ENCODE data around the gene ARID1B.

DNA sequence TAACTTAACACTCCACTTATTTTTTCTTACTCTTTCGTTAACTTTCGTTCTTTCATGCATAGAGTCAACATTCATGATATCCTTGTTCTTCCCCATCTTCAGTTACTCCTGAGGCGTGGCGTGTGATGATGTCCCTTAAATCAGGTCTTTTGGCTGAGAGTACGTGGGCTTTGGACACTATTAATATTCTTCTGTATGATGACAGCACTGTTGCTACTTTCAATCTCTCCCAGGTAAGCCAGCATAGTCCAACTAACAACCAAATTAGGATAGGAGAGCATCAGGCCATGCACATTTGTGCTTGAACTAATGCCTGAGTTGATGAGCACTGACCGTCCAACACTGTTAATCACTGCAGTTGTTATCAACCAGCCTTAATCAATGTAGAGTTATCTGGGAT lies 426.6 kb downstream of the ARID1B start:
- TF ChIP-seq MYBL2 (CRISPR knock-in tag; IDR thresholded peaks at IDR 0.05) (no peak), ZNF121 (CRISPR knock-in tag; IDR thresholded peaks at IDR 0.05) (no peak), ZNF263 (CRISPR knock-in tag; IDR thresholded peaks at IDR 0.05; ENCODE audit: low read depth) (no peak), CREB1 (CRISPR knock-in tag; IDR thresholded peaks at IDR 0.05) (no peak), FOXK1 (CRISPR knock-in tag; IDR thresholded peaks at IDR 0.05) (no peak), SMAD3 (CRISPR knock-in tag; IDR thresholded peaks at IDR 0.05; ENCODE audit: borderline replicate concordance) (no peak), SP1 (CRISPR knock-in tag; conservative IDR thresholded peaks at IDR 0.05) (no peak)
- TF ChIP-seq, protein P1, sequence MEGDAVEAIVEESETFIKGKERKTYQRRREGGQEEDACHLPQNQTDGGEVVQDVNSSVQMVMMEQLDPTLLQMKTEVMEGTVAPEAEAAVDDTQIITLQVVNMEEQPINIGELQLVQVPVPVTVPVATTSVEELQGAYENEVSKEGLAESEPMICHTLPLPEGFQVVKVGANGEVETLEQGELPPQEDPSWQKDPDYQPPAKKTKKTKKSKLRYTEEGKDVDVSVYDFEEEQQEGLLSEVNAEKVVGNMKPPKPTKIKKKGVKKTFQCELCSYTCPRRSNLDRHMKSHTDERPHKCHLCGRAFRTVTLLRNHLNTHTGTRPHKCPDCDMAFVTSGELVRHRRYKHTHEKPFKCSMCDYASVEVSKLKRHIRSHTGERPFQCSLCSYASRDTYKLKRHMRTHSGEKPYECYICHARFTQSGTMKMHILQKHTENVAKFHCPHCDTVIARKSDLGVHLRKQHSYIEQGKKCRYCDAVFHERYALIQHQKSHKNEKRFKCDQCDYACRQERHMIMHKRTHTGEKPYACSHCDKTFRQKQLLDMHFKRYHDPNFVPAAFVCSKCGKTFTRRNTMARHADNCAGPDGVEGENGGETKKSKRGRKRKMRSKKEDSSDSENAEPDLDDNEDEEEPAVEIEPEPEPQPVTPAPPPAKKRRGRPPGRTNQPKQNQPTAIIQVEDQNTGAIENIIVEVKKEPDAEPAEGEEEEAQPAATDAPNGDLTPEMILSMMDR (IDR thresholded peaks at IDR 0.05), result no peak
- TF ChIP-seq, protein P2, sequence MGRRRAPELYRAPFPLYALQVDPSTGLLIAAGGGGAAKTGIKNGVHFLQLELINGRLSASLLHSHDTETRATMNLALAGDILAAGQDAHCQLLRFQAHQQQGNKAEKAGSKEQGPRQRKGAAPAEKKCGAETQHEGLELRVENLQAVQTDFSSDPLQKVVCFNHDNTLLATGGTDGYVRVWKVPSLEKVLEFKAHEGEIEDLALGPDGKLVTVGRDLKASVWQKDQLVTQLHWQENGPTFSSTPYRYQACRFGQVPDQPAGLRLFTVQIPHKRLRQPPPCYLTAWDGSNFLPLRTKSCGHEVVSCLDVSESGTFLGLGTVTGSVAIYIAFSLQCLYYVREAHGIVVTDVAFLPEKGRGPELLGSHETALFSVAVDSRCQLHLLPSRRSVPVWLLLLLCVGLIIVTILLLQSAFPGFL (CRISPR knock-in tag; IDR thresholded peaks at IDR 0.05; ENCODE audit: borderline replicate concordance), result no peak
- TF ChIP-seq, protein P3, sequence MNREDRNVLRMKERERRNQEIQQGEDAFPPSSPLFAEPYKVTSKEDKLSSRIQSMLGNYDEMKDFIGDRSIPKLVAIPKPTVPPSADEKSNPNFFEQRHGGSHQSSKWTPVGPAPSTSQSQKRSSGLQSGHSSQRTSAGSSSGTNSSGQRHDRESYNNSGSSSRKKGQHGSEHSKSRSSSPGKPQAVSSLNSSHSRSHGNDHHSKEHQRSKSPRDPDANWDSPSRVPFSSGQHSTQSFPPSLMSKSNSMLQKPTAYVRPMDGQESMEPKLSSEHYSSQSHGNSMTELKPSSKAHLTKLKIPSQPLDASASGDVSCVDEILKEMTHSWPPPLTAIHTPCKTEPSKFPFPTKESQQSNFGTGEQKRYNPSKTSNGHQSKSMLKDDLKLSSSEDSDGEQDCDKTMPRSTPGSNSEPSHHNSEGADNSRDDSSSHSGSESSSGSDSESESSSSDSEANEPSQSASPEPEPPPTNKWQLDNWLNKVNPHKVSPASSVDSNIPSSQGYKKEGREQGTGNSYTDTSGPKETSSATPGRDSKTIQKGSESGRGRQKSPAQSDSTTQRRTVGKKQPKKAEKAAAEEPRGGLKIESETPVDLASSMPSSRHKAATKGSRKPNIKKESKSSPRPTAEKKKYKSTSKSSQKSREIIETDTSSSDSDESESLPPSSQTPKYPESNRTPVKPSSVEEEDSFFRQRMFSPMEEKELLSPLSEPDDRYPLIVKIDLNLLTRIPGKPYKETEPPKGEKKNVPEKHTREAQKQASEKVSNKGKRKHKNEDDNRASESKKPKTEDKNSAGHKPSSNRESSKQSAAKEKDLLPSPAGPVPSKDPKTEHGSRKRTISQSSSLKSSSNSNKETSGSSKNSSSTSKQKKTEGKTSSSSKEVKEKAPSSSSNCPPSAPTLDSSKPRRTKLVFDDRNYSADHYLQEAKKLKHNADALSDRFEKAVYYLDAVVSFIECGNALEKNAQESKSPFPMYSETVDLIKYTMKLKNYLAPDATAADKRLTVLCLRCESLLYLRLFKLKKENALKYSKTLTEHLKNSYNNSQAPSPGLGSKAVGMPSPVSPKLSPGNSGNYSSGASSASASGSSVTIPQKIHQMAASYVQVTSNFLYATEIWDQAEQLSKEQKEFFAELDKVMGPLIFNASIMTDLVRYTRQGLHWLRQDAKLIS (CRISPR knock-in tag; IDR thresholded peaks at IDR 0.05; ENCODE audit: borderline replicate concordance), result no peak
- TF ChIP-seq, protein P4, sequence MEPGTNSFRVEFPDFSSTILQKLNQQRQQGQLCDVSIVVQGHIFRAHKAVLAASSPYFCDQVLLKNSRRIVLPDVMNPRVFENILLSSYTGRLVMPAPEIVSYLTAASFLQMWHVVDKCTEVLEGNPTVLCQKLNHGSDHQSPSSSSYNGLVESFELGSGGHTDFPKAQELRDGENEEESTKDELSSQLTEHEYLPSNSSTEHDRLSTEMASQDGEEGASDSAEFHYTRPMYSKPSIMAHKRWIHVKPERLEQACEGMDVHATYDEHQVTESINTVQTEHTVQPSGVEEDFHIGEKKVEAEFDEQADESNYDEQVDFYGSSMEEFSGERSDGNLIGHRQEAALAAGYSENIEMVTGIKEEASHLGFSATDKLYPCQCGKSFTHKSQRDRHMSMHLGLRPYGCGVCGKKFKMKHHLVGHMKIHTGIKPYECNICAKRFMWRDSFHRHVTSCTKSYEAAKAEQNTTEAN (CRISPR knock-in tag; IDR thresholded peaks at IDR 0.05), result no peak
